Activated naive CD4-positive, alpha-beta T cell treated with anti-CD3 and anti-CD28 coated beads for 36 hours (primary cell): Measurements from ENCODE around the gene IL22RA2. TPM values are rescaled to one million over a fixed set of nuclear protein-coding genes. Genes with fewer than 3 reads are reported as not detected.
"Not testable (repeated sequence)": the region's sequence is repeated elsewhere in the genome, so short reads cannot be mapped to it uniquely, and the experiment has no call there.

Experiments used
- CTCF ChIA-PET: fragments of 350-600 bp; sonication (Branson Sonifier 250); formaldehyde crosslinking; loops from one replicate; lab custom pipeline; 2021; ENCODE audit warnings: antibody characterized with exemption; lab: Charles Lee
- DNase-seq: peaks from one replicate; pipeline ENCODE4 v3.0.0-alpha.2; 2020
- H3K27ac Mint-ChIP-seq: one replicate; pipeline ENCODE4 v1.8.0; 2021; ENCODE audit warnings: mild to moderate bottlenecking, mixed read lengths
- H3K27me3 Mint-ChIP-seq: one replicate; pipeline ENCODE4 v1.8.0; 2021; ENCODE audit warnings: low read depth, mixed read lengths
- H3K36me3 Mint-ChIP-seq: one replicate; pipeline ENCODE4 v1.8.0; 2021; ENCODE audit warnings: low read depth, mixed read lengths
- H3K4me1 Mint-ChIP-seq: one replicate; pipeline ENCODE4 v1.8.0; 2021; ENCODE audit warnings: low read depth, mixed read lengths
- H3K4me3 Mint-ChIP-seq: one replicate; pipeline ENCODE4 v1.8.0; 2021; ENCODE audit warnings: mild to moderate bottlenecking, moderate library complexity, mixed read lengths
- H3K9me3 Mint-ChIP-seq: one replicate; pipeline ENCODE4 v1.8.0; 2021; ENCODE audit warnings: mixed read lengths
- intact Hi-C: fragments of 100-400 bp; cut with micrococcal nuclease; formaldehyde crosslinking; loops from one replicate; pipeline ENCODE4 v1.15.1; 2023
- total RNA-seq, 2 experiments: library from RNA; stranded (reverse); gene quantifications; one replicate each; pipeline ENCODE4 v1.2.3, GENCODE V29; 2021

Gene IL22RA2
- total RNA-seq, 2 experiments from 2014 or later, result not detected

DNA sequence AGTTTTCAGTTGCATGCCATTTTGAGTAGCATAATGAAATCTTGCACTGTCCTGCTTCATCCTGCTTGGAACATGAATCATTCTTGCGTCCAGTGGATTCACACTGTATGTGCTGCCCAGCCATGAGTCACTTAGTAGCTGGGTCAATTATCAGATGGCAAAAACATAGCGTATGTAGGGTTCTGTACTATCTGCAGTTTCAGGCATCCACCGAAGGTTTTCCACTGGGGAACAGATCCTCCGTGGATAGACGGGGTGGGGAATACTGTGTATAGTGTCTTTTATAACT lies 61.4 kb downstream of the IL22RA2 start:
- Mint-ChIP-seq H3K27ac (no peak overlapping the region), H3K9me3 (peaks cover 3% of the 10 kb centered on the region), H3K27me3 (peaks cover 2% of the 10 kb centered on the region), H3K4me3 (no peak overlapping the region), H3K36me3 (no peaks in the 10 kb centered on the region), H3K4me1 (no peaks in the 10 kb centered on the region)
- CTCF ChIA-PET, result no interaction called here
- intact Hi-C loops, result no loop called here
- DNase-seq, result no peak

DNA sequence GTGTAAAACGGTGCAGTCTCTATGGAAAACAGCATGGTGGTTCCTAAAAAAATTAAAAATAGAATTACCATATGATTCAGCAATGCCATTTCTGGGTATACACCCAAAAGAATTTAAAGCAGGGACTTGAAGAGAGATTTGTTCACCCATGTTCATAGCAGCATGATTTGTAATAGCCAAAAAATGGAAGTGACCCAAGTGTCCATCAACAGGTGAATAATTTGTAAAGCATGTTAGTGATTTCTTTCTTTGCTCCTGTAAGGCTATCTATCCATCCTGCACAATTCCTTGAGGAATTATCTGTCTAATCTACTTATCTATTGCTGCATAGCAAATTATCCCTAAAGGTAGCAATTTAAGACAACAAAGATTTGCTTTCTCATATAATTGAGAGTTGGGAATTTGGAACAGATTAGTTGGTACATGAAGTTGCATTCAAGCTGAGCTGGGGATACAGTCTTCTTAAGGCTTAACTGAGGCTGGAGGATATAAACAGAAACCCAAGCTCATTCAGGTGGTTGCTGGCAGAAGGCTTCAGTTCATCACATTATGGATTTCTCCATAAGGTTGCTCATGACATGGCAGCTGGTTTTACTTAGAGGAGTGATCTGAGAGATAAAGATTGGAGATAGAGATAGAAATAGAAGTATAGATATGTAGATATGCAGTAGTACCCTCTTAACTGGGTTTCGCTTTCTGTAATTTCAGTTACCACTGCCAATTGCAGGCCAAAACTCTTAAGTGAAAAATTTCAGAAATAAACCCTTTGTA lies 62.0 kb downstream of the IL22RA2 start:
- no peaks in the 10 kb centered on the region for H3K36me3 Mint-ChIP-seq
- H3K27me3 Mint-ChIP-seq, result peaks cover 2% of the 10 kb centered on the region
- DNase-seq, result no peak
- H3K27ac Mint-ChIP-seq, result no peak overlapping the region
- intact Hi-C loops, result no loop called here
- H3K4me1 Mint-ChIP-seq, result no peaks in the 10 kb centered on the region
- H3K4me3 Mint-ChIP-seq, result no peak overlapping the region
- H3K9me3 Mint-ChIP-seq, result peaks cover 3% of the 10 kb centered on the region
- CTCF ChIA-PET, result no interaction called here

DNA sequence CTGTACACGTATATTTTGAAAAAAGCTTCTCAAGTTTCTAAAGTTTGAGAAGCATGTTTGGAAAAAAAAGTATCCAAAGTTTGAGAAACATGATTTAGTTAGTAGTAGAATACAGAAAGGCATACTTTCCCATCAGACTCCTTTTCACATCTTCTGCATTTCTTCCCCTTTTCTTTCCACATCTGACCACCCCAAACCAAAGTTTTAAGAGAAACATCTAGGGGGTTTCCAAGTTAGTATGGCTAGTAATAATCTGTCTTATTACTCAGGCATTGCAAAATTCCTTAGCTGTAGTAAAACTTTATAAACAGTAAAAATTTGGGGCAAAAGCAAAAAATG lies 65.7 kb downstream of the IL22RA2 start:
- no peak overlapping the region for H3K27ac Mint-ChIP-seq

DNA sequence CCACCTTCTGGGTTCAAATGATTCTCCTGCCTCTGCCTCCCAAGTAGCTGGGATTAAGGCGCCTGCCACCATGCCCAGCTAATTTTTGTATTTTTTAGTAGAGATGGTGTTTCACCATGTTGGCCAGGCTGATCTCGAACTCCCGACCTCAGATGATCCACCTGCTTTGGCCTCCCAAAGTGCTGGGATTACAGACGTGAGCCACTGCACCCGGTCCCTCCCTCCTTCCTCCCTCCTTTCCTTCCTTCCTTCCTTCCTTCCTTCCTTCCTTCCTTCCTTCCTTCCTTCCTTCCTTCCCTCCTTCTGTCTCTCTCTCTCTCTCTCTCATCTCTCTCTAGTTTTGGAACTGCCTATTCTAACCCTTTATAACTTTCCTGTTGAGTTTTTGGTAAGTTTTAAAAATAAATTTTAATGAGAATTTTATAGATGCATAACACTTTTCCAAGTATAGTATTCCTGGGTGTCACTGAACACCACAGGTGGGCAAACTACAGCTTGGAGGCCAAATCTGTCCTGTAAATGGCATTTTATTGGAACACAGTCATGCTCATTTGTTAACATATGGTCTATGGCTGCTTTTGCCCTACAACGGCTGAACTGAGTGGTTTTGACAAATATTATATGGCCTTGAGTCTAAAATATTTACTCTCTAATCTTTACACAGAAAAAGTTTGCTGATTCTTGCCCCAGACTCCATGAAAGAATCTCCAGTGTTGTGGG lies 66.2 kb downstream of the IL22RA2 start:
- H3K4me1 Mint-ChIP-seq, H3K27ac Mint-ChIP-seq, H3K36me3 Mint-ChIP-seq, intact Hi-C loops, DNase-seq, H3K4me3 Mint-ChIP-seq, H3K27me3 Mint-ChIP-seq, H3K9me3 Mint-ChIP-seq: not testable (repeated sequence)
- CTCF ChIA-PET, result interaction anchor here (0.8 kb wide), 2 partner anchors 9 to 207 kb away, joined by 4 to 6 read pairs; no protein-coding TSS in a partner anchor

More for the DNA sequence above, 65.7 kb downstream of the IL22RA2 start:
- Mint-ChIP-seq H3K27me3 (no peaks in the 10 kb centered on the region), H3K36me3 (no peaks in the 10 kb centered on the region), H3K4me1 (peaks cover 1% of the 10 kb centered on the region), H3K4me3 (no peak overlapping the region), H3K9me3 (peaks cover 3% of the 10 kb centered on the region)
- intact Hi-C loops, result no loop called here
- CTCF ChIA-PET, result no interaction called here
- no peak for DNase-seq

DNA sequence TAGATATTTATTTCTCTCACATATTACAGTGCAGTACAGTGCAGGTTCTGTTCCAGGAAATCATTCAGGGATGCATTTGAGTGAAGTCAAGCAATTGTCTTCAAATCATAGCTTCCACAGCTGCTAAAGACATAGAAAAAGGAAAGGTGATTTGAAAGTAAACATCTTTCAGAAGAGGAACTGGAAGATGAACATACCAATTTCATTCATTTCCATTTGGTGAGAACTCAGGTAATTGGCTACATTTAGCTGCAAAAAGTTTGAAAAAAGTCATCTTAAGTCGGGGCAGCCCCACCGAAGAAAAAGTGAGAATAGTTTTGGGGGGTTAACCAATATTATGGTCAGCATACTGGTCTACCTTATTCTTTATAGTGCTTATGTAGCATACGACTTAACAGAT lies 67.3 kb downstream of the IL22RA2 start:
- CTCF ChIA-PET, result interaction anchor here (0.8 kb wide), 2 partner anchors 8 to 208 kb away, joined by 4 to 6 read pairs; no protein-coding TSS in a partner anchor
- no peaks in the 10 kb centered on the region for H3K27me3 Mint-ChIP-seq
- H3K4me3 Mint-ChIP-seq, result no peak overlapping the region
- peaks cover 6% of the 10 kb centered on the region for H3K4me1 Mint-ChIP-seq
- H3K27ac Mint-ChIP-seq, result no peak overlapping the region
- intact Hi-C loops, result no loop called here
- no peaks in the 10 kb centered on the region for H3K36me3 Mint-ChIP-seq
- no peak for DNase-seq
- peaks cover 3% of the 10 kb centered on the region for H3K9me3 Mint-ChIP-seq

DNA sequence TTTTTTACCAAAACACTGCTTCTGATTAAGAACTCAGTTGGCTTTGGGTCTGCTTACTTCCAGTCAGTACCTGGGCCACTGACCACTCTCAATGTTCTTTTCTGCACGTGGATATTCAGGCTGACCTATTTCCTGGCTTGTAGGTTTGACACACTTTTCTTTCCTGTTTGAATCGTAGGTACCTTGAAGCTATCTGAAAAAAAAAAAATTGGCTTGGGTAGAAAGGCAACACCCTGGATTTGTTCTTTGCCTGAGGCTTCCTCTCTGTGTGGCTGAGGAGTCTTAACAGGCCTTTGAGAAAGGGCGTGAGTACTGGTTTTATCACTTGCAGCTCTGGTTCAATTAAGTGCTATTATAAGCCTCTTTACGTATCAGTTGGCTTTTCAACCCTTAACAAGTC lies 68.1 kb downstream of the IL22RA2 start:
- Mint-ChIP-seq H3K27me3 (no peaks in the 10 kb centered on the region), H3K27ac (no peak overlapping the region), H3K4me1 (peaks cover 6% of the 10 kb centered on the region), H3K36me3 (no peaks in the 10 kb centered on the region), H3K4me3 (no peak overlapping the region), H3K9me3 (peaks cover 3% of the 10 kb centered on the region)
- DNase-seq, result no peak
- CTCF ChIA-PET, result no interaction called here
- intact Hi-C loops, result no loop called here

DNA sequence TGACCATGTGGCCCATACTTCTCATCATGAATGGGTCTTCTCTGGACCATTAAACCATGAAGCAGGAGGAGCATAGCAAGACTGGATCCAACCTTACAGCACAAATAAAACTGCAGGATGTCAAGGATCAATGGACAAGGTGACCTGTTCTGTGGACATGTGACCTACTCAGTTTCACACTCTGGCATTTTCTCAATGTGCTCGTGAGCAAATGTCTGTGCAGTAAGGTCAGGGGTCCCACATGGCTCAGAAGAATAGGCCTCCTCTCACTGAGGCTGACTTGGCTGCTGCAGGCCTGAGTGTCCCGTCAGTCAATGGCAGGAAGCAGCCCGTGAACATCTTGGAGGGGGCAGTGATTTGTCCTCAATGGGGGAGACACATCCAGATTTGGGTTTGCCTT lies 68.5 kb downstream of the IL22RA2 start:
- H3K27ac Mint-ChIP-seq, result no peak overlapping the region

DNA sequence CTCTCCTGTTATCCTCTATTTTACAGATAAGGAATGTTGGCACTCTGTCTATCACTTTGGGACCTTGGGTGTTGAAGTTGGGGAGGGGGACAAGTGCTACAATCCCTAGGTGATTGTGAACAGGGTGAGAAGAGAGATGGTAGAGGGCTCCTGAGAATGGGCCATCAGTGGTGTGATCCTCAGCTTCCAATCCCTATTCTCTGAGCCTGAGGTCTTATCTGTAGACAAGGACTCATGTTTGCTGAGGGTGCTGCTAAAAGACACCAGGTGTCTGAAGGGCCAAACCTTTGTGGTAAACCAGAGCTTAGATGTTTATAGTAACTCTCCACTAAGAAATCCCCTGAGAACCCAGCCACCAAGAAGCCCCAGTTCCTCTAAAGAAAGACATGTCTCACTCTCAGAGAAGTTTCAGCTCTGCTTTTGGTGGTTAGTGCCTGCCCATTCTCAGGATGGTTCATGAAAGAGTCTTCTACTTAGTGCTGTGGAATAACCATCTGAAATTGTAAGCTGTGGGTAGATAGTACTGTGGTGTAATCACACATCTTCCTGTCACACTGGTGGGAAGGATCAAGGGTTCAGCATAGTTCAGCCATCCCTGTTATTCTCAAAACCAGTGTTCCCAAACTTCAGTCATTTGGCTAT lies 70.5 kb downstream of the IL22RA2 start:
- H3K36me3 Mint-ChIP-seq, result no peaks in the 10 kb centered on the region
- H3K27me3 Mint-ChIP-seq, result no peaks in the 10 kb centered on the region
- peaks cover 6% of the 10 kb centered on the region for H3K4me1 Mint-ChIP-seq
- H3K4me3 Mint-ChIP-seq, result no peak overlapping the region
- intact Hi-C loops, result loop anchor here (1.0 kb wide), 1 partner anchor 65 kb away; no protein-coding TSS in a partner anchor
- peak; percentile 38 for DNase-seq
- H3K27ac Mint-ChIP-seq, result peak overlapping the region; percentile 46
- CTCF ChIA-PET, result interaction anchor here (2.0 kb wide), 1 partner anchor 211 kb away, joined by 6 read pairs; no protein-coding TSS in a partner anchor
- no peaks in the 10 kb centered on the region for H3K9me3 Mint-ChIP-seq

More for the DNA sequence above, 68.5 kb downstream of the IL22RA2 start:
- DNase-seq, result no peak
- Mint-ChIP-seq H3K27me3 (no peaks in the 10 kb centered on the region), H3K9me3 (peaks cover 3% of the 10 kb centered on the region), H3K4me3 (no peak overlapping the region), H3K4me1 (peaks cover 6% of the 10 kb centered on the region), H3K36me3 (no peaks in the 10 kb centered on the region)
- CTCF ChIA-PET, result no interaction called here
- intact Hi-C loops, result no loop called here

DNA sequence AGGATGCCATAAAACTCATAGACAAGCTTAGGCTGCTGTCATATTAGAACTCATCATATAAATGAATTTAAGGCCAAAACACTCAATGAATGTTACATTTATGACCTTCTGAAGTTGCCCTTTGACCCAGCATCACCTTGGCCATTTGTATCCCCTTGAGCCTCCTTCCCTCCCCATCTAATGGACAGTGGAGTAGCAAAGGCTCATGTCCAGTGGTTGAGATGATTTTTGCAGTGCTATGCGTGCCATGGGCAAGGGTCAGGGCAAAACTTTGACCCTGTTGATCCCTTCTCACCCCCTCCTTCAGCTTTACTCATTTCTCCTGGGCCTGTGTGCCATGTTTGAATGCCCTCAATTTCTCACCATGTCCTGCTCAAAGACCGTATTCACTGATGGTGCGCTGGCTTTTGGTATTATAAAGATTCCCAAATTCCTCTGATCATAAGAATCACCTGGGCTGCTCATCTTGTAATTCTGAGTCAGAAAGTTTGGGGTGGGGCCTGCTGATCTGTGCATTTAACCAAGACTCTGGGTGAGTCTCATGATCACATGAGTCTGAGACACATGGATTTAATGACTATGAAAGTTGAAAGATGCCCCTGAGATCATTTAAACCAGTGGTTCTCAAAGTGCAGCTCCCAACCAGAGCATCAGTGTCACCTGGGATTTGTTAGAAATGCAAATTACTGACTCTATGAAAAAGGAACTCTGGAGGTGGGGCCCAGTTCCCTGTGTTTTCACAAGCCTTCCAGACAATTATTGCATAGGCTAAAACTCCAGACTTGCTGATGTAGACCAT lies 71.2 kb downstream of the IL22RA2 start:
- CTCF ChIA-PET, result interaction anchor here (2.0 kb wide), 1 partner anchor 212 kb away, joined by 6 read pairs; no protein-coding TSS in a partner anchor
- peak overlapping the region; percentile 46 for H3K27ac Mint-ChIP-seq
- no peaks in the 10 kb centered on the region for H3K27me3 Mint-ChIP-seq
- no peaks in the 10 kb centered on the region for H3K9me3 Mint-ChIP-seq
- H3K4me1 Mint-ChIP-seq, result peaks cover 6% of the 10 kb centered on the region
- DNase-seq, result no peak
- intact Hi-C loops, result no loop called here
- H3K36me3 Mint-ChIP-seq, result no peaks in the 10 kb centered on the region
- H3K4me3 Mint-ChIP-seq, result no peak overlapping the region

DNA sequence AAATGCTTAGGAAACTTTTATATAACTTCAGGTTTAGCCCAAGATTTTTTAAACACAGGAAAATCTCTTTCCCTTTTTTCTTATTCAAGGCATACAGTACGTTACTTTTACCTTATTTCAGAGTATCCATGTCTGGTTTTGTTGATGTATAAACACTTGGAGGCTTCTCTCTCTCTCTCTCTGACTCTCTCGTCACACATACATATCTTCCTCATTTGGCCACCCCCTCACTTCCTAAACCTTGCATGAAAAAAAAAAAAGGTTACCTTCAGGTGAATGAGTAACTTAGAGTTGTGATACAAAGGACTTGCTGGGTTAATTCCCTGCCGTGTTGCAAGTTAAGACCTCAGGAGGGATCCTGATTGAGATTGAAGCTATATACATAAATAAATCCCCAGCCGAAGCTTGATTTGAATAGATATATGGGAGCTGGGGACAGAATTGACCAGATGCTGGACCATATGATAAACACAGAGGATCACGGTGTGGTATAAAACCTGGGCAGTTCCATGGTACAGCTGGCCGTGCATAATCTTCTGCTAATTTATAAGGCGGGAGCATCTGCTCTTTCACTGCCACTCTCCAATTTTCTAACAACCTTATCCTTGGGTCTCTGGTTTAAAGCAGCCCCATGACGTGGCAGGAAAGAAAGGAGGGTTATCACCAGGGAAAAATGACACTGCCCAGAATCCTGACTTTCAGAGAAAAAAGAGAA lies 73.6 kb downstream of the IL22RA2 start:
- CTCF ChIA-PET, result no interaction called here
- Mint-ChIP-seq H3K4me1 (peaks cover 15% of the 10 kb centered on the region), H3K9me3 (no peaks in the 10 kb centered on the region), H3K27me3 (peaks cover 3% of the 10 kb centered on the region), H3K4me3 (no peak overlapping the region), H3K36me3 (no peaks in the 10 kb centered on the region), H3K27ac (no peak overlapping the region)
- DNase-seq, result no peak
- intact Hi-C loops, result loop anchor here (5.0 to 10.0 kb wide), 2 partner anchors 172 to 905 kb away; no protein-coding TSS in a partner anchor

DNA sequence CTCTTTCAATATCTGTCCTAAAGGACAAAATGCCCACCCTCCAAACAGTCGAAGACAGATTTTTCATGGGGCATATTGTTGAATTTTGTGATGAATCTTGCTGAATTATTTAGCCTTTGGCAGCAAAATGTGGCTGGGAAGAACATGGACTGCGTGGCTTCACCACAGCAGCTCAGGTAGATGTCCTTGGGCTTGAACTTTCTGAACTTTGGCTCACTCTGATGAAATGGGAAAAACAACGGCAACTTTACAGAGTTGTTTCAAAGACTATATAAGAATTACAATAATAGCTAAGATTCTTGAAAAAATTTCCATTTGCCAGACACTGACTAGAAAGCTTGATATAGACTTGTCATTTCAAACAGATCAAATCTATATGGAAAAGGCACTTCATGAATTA lies 75.9 kb downstream of the IL22RA2 start:
- H3K4me1 Mint-ChIP-seq, result peaks cover 16% of the 10 kb centered on the region
- no peaks in the 10 kb centered on the region for H3K36me3 Mint-ChIP-seq
- peaks cover 3% of the 10 kb centered on the region for H3K27me3 Mint-ChIP-seq
- intact Hi-C loops, result loop anchor here (5.0 to 10.0 kb wide), 2 partner anchors 175 to 907 kb away; no protein-coding TSS in a partner anchor
- H3K9me3 Mint-ChIP-seq, result no peaks in the 10 kb centered on the region
- no peak overlapping the region for H3K4me3 Mint-ChIP-seq
- no peak for DNase-seq
- CTCF ChIA-PET, result interaction anchor here (0.6 to 2.3 kb wide), 5 partner anchors 9 to 217 kb away, joined by 3 to 6 read pairs (median 4); no protein-coding TSS in a partner anchor
- H3K27ac Mint-ChIP-seq, result no peak overlapping the region
